Retinal pigment epithelial cell (primary cell): ENCODE measurements around the gene SDHA.

Experiments used
- DNase-seq: peaks from one replicate; pipeline ENCODE4 v3.0.0-alpha.2; 2010; ENCODE audit warnings: low read depth
- H3K4me3 ChIP-seq: 2 replicates; pipeline ENCODE4 v1.5.1; 2011; ENCODE audit warnings: mild to moderate bottlenecking, low read length, control low read depth, moderate library complexity
- TF ChIP-seq, protein P1 (sequence below): conservative IDR thresholded peaks from 2 replicates; pipeline ENCODE4 v1.5.1; 2011; ENCODE audit warnings: low read depth, low read length, control low read depth, inconsistent platforms

The SDHA gene

DNA sequence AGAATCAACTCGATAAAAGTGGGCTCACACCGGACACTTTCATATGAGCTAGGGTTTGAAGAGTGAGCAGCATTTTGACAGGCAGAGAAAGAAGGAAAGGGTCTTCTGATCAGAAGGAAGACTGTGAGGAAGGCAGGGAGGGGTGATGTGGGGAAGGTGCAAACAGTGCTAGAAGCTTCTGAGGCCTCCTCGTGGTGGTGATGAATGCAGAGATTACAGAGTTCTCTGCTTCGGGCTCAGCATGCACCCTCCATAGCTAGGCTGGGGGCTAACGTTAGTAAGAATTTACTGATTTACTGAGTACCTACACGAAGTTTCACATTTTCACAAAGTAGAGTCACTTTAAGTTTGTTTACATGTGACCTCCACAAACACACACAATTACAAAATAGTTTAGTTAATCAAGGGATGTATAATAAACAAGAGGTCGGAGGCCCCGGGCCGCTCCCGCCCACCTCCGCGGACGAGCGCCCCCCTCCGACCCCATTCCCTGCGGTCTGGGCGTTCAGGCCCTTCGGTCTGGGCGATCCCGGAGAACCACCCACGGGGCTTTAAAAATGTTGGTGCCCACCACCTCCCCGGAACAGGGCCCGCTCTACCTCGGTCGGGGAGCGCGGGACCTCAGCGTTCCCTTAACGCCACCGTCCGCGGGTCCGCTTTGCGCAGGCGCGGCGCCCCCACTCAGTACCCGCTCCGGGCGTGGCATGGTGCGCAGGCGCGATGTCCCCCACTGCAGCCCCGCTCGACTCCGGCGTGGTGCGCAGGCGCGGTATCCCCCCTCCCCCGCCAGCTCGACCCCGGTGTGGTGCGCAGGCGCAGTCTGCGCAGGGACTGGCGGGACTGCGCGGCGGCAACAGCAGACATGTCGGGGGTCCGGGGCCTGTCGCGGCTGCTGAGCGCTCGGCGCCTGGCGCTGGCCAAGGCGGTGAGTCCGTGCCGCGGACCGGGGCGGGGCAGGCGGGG is at the start of gene SDHA, which contains the start of gene CCDC127:
SDHA (plus strand) TSS at position 827 of the 963 bp plus-strand sequence; CDS start at position 863, 36 bp downstream.
CCDC127 (minus strand) TSS at position 660 of the 963 bp plus-strand sequence. CDS start 1,304 bp downstream, outside the sequence.
- TF ChIP-seq, protein P1, sequence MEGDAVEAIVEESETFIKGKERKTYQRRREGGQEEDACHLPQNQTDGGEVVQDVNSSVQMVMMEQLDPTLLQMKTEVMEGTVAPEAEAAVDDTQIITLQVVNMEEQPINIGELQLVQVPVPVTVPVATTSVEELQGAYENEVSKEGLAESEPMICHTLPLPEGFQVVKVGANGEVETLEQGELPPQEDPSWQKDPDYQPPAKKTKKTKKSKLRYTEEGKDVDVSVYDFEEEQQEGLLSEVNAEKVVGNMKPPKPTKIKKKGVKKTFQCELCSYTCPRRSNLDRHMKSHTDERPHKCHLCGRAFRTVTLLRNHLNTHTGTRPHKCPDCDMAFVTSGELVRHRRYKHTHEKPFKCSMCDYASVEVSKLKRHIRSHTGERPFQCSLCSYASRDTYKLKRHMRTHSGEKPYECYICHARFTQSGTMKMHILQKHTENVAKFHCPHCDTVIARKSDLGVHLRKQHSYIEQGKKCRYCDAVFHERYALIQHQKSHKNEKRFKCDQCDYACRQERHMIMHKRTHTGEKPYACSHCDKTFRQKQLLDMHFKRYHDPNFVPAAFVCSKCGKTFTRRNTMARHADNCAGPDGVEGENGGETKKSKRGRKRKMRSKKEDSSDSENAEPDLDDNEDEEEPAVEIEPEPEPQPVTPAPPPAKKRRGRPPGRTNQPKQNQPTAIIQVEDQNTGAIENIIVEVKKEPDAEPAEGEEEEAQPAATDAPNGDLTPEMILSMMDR: peak; percentile 46
- peak within 1 kb of the TSS; percentile 90 for H3K4me3 ChIP-seq
- peak; percentile 58 for DNase-seq

DNA sequence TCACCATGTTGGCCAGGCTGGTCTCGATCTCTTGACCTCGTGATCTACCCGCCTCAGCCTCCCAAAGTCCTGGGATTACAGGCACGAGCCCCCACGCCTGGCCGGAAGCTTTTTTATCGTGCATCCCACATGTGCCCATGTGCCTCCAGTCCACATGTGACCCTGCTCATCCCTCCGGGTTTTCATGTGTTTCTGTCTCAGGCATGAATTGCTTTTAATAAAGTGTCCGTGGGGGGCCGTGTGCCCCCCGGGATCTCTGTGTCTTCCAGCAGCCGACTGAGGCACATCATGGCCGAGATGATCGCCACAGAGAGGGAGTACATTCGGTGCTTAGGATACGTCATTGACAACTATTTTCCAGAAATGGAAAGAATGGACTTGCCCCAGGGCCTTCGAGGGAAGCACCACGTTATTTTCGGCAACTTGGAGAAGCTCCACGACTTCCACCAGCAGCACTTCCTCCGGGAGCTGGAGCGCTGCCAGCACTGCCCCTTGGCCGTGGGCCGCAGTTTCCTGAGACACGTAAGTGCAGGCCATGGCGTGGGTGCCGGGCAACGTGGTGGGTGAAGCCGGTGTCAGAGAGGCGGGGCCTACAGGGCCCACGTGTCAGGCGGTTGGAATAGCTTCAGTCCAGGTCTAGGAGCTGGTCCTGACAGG is 48.9 kb upstream of the SDHA start:
- TF ChIP-seq, protein P1: no peak
- DNase-seq: no peak
- no peak overlapping the region for H3K4me3 ChIP-seq

DNA sequence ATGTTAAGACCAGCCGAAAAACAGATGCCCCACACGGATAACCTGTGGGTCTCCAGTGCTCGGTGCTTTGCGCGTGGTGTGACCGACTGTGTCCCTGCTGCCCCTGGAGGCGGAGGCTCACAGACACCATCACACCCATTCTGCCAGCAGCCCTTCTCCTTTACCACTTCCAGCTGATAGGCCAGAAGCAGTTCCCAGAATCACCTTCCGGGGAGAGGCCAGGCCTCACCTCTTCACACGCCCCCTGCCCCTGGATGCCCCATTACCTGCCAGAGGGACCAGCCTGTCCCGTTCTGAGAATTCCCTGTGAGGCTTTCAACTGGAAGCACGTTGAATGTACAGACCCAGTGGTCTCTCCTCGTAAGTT is 48.4 kb upstream of the SDHA start:
- TF ChIP-seq, protein P1: no peak
- H3K4me3 ChIP-seq: no peak overlapping the region

DNA sequence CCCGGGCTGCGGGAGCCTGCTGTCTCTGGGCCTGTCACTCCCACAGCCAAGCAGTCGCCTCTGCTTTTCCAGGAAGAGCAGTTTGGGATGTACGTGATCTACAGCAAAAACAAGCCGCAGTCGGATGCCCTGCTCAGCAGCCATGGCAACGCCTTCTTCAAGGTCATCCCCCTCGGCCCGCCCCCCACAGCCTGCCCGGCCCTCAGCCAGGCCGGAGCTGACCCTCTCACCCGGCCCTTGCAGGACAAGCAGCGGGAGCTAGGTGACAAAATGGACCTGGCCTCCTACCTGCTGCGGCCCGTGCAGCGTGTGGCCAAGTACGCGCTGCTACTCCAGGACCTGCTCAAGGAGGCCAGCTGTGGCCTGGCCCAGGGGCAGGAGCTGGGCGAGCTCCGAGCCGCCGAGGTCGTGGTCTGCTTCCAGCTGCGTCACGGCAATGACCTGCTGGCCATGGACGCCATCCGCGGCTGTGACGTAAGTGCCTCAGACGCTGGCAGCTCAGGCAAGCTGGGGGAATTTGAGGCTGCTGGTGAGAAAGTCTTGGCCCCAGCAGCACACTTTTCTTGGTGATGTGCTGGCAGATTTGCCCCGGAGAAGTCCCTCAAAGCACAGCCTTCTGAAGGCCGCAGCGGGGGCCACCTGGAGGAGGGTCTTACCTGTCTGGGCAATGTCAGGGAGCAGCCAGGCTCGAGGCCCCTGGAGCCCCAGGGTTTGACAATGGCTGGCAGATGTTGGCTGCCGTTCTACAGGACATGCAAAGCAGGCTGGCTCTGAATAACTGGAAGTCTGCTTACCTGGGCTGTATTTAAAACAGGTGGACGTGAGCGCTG is 46.9 kb upstream of the SDHA start:
- TF ChIP-seq, protein P1: no peak
- no peak overlapping the region for H3K4me3 ChIP-seq
- DNase-seq: no peak

More for the DNA sequence above, 48.4 kb upstream of the SDHA start:
- no peak for DNase-seq

DNA sequence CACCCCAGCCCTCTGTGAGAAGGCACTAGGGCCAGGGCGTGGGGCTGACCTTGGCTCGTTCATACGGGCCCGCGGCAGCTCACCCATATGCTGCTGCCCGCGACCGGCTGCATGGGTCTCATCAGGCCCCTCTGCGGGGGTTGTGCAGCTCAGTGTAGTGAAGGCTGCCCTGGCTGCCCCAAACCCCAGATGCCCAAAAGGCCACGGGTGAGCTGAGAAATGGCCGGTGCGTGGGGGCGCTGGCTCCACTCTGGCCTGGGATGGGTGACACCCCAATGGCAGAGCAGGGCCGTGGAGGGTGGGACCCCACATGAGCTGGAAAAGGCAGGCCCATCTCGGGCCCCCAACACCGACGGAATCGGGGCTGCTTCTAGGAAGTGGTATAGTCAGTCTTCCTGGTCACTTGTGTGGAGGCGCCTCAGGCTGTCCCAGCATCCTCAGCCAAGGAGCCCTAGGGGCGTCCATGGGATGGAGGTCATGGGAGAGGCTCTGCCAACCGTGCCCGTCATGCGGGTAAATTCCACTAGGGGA is 46.3 kb upstream of the SDHA start:
- TF ChIP-seq, protein P1: no peak
- H3K4me3 ChIP-seq: no peak overlapping the region
- DNase-seq: no peak

DNA sequence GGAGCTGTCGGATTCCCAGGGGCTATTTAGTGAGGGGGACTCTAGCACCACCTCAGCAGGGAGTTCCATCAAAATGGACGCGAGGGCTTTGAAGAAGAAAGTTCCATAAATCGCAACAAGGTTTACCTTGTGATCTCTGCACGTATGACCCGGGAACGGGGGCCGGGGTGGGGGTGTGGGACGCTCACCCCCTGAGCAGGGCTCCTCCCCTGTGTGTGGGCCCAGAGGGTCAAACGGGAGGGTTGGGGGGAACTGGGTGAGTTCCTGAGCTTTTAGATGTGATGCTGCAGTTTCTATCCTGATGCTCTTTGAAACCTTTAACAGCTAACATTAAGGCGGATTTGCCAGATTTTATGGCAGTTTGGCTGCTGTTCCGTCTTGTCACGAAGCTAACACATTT is 45.7 kb upstream of the SDHA start:
- DNase-seq: no peak
- TF ChIP-seq, protein P1: no peak
- no peak overlapping the region for H3K4me3 ChIP-seq
